RWPE1 (cell line): ENCODE results near the gene STK40.

Experiments
- CTCF ChIA-PET: fragments of 350-600 bp; sonication (Branson Sonifier 250); formaldehyde crosslinking; extraction: SDS; loops from one replicate; lab custom pipeline; 2021; lab: Yijun Ruan, JAX
- POLR2A ChIA-PET: fragments of 400-600 bp; formaldehyde crosslinking; extraction: SDS; loops from one replicate; lab custom pipeline; 2020; ENCODE audit warnings: antibody characterized with exemption; ENCODE audit not compliant: low non-redundant PET; lab: Yijun Ruan, JAX
- DNase-seq: peaks from one replicate; pipeline ENCODE4 v3.0.0; 2012; ENCODE audit warnings: low spot score
- H3K27ac ChIP-seq: fragments of 450-650 bp; 2 replicates; pipeline ENCODE4 v1.5.1; 2017
- CTCF ChIP-seq: fragments of 450-650 bp; conservative IDR thresholded peaks from 2 replicates; pipeline ENCODE4 v1.5.1; 2017; ENCODE audit warnings: low read depth, mild to moderate bottlenecking

STK40 gene

GRCh38 chr1:36411674-36412648 lies 26.2 kb upstream of the STK40 start:
- ChIA-PET POLR2A (interaction anchor here (0.6 to 0.7 kb wide), 3 partner anchors 15 to 1063 kb away, joined by 3 read pairs; no protein-coding TSS in a partner anchor), CTCF (no interaction called here)
- H3K27ac ChIP-seq: no peak overlapping the region
- DNase-seq: no peak
- TF ChIP-seq CTCF: no peak

- no peak for TF ChIP-seq CTCF
- no peak for DNase-seq
- no peak overlapping the region for H3K27ac ChIP-seq
- ChIA-PET POLR2A (no interaction called here), CTCF (no interaction called here)
Measured at GRCh38 chr1:36408479-36408878, 22.8 kb upstream of the STK40 start.

- ChIA-PET POLR2A (no interaction called here), CTCF (no interaction called here)
- H3K27ac ChIP-seq: no peak overlapping the region
- DNase-seq: no peak
- no peak for TF ChIP-seq CTCF
Measured at GRCh38 chr1:36406440-36406839, 20.7 kb upstream of the STK40 start.

GRCh38 chr1:36402504-36402890 lies 16.8 kb upstream of the STK40 start:
- POLR2A ChIA-PET: no interaction called here
- no peak for TF ChIP-seq CTCF
- CTCF ChIA-PET: no interaction called here
- no peak overlapping the region for H3K27ac ChIP-seq
- no peak for DNase-seq

GRCh38 chr1:36401602-36402503 lies 16.1 kb upstream of the STK40 start:
- CTCF ChIA-PET: no interaction called here
- POLR2A ChIA-PET: no interaction called here

More at GRCh38 chr1:36401602-36402503, 16.1 kb upstream of the STK40 start:
- no peak overlapping the region for H3K27ac ChIP-seq
- no peak for DNase-seq
- TF ChIP-seq CTCF: no peak
